HG03469 (cell line): Measurements from ENCODE around the gene FANK1.

Source experiments
- ATAC-seq: cut with Tn5 transposase; IDR thresholded peaks from one replicate; pipeline ENCODE4 v1.9.1; 2021; ENCODE audit warnings: mild to moderate bottlenecking, moderate library complexity, moderate number of reproducible peaks; ENCODE audit not compliant: unreplicated experiment

Gene FANK1

DNA sequence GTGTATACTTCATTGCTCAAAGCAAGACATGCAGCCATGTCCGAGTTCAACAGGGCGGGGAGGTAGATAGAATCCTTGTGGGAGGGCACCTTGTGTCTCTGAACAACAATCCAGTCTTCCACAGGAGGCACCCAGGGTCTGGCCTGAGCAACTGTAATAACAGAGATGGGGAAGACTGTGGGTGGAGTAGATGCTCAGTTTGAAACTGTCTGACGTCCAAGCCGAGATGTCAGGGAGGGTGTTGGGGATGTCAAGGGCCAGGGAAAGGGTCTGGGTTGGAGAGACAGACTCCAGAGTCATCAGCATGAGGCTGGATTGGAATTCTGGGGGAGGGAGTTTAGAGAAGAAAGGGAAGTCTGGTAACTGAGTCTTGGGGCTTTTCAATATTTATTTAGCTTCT is 88.0 kb downstream of the FANK1 start:
- ATAC-seq, result no peak

DNA sequence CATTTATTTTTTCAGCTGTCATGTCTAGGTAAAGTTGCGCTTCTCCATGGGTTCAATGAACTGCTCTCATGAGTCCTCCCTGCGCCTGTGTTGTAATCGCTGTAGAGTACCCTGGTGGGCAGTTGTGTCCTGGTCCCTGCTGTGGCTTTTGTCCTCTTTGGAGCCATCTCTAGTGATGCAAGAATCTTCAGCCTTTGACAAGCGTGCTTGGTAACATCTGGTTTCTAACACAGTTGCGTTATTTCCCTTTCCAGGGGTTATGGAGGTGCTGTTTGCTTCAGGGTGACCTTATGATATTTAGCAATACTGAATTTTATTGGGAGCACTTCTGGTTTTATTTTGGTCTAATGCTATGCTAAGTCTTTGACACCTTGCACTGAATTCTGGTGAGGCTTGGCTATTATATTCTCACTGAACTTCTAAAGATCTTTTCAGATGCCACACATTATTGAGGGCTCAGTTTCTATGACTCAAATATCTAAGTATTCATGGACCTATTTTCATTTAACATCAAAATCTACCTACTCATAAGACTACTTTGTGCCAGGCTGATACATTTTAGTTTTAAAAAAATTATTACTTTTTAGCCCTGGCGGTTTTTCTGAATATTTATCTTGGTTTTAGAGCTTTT is 88.6 kb downstream of the FANK1 start:
- no peak for ATAC-seq

DNA sequence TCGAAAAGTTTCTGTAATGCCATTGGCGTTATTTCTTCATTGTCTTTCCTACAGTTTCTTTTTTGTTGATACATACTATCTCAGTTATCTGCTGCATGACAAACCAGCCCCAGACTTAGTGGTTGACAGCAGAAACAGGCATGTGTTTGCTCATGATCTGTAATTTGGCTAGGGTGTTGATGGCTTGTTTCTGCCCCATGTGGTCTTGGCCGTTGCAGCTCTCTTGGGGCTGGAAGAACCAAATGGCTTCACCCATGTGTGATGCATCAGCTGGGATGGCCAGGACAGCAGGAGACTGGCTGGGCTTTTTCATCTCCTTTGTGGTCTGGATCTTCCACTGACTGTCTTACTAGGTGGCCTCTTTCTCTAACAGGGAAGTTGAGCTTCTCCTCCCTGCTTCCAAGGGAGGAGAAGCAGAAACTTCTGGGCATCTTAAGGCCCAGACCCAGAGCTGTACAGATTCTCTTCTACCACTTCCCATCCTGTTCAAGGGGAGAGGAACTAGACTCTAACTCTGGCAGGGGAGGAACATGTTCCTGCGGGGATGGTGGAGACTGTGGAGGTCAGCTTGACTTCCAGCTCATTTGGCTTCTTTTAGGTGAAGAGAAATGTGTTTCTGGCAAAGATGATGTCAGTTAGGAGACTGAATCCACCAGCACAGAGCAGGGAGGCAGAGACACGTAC is 89.3 kb downstream of the FANK1 start:
- ATAC-seq, result no peak

DNA sequence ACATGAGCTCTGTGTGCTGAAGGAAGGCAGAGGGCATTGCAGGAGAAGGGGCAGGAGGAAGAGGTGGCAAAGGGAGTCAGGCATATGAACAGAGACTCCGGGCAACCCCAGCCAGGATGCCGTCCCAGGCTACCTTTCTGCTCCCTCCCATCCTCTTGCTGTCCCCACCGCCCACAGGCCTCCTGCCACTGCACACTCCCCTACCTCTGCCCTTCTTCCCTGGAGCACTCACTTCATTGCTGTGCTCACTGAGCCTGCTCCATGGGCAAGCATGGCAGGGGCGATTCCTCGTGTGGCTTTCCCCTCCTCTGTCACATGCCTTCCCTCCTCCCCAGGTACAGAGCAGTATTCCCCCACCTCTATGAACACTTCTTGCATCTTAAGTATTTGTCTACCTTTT is 93.4 kb downstream of the FANK1 start:
- no peak for ATAC-seq

DNA sequence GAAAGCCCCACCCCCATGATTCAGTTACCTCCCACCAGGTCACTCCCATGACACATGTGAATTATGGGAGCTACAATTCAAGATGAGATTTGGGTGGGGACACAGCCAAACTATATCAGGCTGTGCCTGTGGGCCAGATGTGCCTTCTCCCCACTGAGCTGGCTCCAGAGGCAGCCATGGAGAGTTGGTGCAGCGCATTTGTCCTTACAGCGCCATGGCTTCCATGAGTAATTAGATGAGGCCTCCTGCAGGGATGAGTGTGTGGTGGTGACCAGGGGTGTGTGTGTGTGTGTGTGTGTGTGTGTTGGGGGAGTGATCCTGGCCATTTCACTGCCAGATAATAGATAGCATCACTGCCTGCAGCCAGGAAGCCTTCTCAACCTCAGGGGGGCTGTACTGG is 94.6 kb downstream of the FANK1 start:
- ATAC-seq, result no peak

DNA sequence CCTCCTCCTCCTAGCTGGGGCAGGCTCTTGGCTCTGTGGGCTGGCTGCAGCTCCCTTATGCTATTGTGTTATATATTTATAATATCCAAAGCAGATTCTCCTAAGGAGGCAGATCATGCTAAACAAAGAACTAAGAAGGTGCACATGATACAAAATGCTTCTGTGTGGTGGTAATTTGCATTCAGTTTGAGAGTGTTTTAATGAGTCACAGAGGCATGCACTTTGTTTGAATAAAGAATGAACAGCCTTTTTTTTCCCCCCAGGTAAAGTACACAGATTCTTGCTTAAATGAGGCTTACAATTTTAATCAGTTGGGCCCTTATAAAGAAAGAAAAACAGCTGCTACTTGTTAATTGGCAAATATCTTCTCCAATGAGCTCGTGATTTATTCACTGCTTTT is 95.0 kb downstream of the FANK1 start:
- no peak for ATAC-seq

DNA sequence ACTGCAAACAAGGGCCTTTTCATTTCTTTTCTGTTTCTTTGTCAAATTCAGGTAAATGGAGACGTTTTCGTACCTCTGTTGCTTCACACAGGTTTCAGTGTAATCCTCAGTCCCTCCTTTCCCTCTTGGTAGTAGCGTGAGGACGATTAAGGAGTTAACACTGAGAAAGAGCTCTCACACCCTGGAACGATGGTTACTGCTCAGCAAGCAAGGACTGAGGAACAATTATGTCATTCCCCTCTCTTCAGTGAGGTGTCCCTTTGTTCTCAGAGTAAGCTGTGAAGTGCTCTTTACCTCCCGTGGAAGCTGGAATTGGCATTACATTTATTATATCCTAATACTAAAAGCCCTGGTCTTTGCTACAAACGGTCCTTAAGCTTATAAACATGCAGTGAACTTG is 95.9 kb downstream of the FANK1 start:
- no peak for ATAC-seq

DNA sequence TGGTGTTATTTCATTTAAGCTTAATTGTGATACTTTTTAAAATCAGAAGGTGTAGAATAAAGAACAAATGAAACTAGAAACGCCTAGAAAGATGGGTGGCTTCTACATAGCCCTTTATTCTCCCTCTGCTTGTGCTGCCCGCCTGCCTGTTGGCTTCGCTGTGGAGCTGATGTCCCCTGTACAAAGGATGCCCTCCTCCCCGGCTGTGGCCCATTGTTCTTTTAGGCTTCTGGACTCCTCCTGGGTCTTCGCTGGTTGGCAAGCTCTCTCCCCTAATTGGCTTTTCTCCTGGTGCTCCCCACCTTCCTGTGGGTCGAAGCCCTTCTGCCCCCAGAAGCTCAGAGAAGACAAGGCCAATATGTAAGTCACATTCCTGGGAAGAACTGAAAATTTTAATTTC is 98.2 kb downstream of the FANK1 start:
- ATAC-seq, result no peak

DNA sequence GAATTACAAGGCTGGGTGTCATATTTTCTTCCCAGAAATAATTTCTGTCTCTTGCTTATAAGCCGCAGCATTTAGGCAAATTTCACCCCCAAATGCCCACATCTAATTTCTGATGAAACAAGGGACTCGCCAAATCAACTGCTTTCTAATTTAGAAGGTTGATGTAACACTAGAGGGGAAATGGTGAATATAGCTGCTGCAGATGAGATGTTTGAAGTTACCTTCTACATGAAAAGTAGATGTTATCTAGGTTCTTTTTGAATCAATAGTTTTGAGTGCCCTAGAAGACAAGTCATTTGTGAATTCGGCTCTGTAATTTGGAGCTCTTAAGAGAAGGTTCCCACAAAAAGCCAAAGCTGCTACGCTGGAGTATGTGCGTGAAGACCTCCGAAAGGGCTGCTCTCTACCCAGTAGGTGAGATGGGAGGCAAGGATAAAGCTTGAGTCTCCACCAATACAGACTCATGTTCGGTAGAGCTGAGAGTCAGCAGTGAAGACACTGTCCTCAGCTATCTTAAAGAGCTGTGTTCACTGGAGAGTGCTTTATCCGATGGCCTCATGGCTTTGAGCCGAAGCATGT is 99.5 kb downstream of the FANK1 start:
- no peak for ATAC-seq

DNA sequence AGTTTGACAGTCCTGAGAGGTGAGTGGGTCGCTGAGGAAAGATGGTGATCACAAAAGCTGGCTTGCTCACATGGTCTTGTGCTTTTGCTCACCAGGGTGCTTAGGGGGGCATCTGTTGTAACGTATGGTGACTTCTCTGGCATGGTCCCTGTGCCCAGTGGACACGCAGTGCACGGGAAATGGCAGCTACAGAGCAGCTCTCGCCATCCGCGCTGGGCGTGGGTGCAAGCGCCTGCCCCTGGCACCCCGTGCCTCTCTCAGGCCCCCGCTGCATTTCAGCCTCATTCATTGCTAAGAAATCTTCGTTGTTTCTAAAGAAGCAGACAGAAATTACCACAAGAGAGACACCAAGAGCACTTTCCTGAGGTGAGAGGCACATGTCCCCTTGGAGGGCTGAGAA is 101.2 kb downstream of the FANK1 start:
- ATAC-seq, result no peak

DNA sequence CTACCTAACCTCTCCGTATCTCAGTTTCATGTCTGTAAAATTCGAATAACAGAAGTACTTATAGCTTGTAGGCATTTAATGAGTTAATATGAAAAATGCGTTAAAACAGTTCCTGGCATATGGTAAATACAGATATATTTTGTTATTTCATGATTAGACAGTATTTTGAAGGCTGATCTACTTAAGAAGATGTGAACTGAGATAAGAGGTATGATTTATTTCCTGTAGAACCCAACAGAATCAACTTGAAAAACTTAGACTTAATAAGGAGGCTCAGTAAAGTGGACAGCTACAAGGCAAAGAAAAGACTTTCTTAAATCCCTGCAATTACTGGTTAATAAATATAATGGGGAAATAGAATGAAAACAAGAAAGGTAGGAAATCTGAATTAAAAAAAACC is 103.3 kb downstream of the FANK1 start:
- no peak for ATAC-seq

DNA sequence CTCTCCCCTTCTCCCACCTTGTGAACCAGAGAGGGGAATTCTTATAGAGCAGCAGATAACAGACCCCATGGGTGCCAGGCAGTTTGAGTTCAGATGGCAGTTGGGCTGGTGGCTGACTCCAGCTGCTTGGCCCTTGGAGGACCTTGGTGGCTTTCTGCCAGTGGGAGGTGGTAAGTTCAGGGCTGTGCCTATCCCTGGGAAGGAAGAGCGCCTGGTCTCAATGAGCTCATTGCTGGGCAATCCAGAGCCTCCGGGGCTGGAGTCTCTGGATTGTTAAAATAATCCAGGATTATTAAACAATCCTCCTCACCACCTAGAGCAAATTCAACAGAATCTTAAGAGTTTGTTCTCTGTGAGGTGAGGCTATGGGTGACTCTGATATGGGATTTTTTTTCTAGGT is 105.2 kb downstream of the FANK1 start:
- no peak for ATAC-seq

DNA sequence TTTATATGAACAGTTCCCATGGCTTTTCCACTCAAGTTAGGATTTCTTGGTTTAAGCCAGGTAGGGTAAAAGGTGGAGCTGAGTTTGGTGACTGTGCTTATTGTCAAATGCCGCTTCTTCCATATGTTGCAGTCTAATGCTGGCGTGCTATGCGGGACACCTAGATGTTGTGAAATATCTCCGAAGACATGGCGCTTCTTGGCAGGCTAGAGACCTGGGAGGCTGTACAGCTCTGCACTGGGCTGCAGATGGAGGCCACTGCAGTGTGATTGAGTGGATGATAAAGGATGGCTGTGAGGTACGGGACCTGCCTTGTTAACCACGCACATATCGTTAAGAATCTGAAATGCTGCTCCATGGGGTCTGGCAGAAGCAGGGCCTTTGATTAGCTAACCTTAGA is 108.4 kb downstream of the FANK1 start:
- ATAC-seq, result no peak

DNA sequence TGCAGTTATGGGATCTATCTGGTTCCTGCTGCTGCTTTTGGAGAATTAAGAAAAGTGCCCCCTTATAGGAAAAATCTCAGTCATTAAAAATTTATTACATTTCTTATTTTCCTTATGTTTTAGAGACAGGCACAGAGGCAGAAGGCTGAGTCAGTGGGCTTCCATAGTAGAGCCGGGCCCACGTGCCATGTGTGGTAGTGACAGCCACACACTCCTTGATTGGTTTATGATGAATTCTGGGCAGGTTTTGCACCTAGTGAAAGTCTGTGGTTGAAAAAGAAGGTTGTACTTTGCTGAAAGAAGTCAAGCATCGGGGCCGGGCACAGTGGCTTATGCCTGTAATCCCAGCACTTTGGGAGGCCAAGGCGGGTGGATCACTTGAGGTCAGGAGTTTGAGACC is 109.9 kb downstream of the FANK1 start:
- ATAC-seq, result no peak

DNA sequence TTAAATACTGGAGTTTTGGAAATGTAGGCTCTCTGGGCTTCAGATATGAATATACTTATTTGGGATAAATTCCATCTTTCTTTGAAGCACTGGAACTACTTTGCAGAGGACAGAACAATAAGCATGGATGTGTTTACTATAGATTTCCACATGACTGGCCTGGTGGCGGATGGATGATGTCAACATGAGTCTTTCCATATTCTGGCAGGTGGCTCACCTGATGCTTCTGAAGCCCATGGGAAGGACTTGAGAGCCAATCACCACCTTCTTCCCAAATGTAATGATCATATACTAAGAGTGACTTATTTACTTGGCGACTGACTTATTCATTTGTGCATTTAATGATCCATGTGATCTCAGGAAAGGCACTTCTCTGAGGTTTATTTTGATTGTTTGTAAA is 110.5 kb downstream of the FANK1 start:
- ATAC-seq, result no peak

DNA sequence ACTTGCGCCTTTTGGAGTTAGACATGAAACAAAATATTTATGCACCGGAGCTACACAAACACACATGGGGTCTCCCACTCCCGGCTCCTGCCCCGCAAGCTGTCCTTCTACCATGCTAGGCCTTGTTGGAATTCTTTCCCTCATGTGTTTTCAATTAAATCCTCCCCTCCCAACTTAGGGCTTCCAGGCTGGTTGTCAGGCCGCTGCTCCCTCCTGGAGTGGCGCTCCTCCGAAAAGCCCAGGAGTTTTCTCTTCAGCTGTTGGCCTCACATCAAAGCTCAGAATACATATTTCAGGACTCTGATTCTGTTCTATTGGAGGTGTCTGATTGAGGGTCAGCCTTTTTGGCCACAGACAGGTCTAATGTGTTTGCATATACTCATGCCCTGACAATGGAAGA is 113.3 kb downstream of the FANK1 start:
- no peak for ATAC-seq

DNA sequence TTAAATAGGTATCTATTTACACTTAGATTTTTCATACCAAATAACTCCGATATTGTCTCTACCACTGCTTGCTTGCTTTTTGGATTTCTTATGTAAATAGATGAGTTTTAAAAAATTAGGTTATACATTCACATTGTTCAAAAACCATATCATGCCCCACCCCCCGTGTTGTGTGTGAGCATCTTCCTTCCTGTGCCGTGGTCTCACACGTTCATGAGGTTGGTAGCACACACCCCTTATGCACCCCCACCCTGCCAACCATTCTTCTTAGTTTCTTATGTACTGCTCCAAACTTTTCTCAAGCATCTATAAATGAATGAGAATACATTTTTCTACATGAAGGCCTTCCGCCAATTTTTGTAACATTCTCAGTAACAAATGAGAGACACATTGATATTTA is 115.6 kb downstream of the FANK1 start:
- no peak for ATAC-seq

DNA sequence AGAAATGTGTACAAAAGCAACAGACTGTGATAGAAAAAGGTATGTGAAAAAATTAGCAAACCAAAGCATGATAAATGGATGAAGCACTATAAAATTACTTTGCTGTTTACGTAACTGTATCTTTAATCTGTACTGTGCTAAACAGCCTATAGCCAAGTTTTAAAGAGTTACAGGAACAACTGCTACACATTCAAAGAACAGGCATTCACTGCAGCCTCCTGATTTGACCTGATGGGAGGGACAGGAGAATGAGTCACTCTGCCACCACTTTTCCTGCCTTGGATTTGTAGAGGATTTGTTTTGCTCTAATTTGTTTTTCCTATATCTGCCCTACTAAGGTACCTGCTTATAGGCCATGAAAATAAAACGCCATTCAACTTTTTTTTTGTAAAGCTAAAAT is 116.1 kb downstream of the FANK1 start:
- no peak for ATAC-seq

DNA sequence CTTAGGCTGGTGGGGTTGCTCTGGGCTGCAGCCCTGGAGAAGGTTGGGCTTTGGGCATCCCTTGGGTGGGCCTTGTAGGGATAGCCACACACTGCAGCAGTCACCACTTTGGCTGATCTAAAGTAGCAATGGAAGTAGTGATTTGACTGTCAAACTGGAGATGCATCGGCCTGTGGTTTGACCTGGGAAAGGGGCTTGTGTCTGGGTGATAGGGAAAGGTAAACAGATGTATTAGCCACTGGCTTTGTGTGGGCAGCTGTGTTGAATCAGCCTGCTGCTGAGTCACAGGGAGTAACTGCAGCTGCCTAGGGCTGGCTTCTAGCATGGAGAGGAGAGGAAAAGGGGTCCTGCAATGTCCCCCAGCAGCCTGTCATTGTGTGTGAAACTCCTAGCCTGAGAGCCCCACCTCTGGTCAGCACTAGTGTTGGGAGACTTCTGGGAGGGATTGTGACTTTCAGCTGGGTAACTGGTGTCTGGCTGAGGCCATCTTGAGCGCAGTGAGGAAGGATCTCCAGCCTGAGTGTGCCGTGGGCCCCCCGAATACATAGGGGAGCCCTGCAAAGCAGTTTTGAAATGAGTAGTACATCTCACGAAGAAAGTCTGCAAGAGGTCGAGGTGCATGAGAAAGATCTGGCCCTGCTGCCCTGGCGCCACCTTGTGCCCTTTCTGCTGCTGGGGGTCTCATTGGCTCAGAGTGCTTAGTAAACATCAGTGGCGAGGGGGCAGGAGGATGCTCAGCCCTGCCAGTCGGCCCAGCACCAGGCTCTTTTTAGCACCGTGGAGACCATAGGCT is 117.3 kb downstream of the FANK1 start:
- ATAC-seq, result peak; percentile 57

DNA sequence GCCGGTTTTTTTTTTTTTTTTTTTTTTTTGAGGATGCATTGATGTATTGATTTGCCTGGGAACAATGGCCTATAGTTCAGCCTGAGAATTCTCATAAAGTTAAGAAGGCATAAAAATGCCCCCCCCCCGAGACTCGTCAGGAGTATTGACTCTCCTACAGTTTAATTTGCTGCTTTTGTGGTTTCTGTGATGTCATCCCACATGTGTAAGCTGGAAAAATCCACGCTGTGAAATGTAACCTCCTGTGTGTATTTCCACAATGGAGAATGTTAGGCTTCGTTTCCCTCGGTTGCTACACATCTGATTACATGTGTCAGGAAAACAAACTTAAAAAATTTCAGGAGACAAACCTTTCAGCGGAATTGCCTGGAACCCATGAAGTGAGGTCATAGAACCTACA is 117.9 kb downstream of the FANK1 start:
- no peak for ATAC-seq

DNA sequence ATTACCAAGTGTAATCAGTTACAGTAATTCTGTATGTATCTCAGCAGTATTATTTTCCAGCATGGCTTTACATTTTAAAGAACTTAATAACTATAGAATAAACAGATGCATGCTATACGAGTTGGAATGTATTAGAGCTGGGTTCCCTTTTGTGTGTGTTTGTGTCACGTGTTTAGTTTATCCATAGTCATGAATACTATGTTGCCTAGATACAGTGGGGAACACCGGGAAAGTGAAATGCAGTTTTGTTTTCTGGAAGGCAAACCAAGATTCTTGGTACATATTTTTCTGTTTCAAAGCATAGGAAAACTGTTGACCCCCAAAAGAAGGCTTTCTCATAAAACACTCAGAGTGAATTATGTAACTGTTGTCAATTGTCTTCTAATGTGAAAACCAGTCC is 119.0 kb downstream of the FANK1 start:
- no peak for ATAC-seq
